Hindlimb muscle (tissue), 1 donor: ENCODE measurements around the gene KIF21A. TPM values are rescaled to one million over a fixed set of nuclear protein-coding genes. Genes with fewer than 3 reads are reported as not detected.

ENCODE experiments used
- DNase-seq: peaks from one replicate; pipeline ENCODE4 v3.0.0-alpha.2; 2013
- polyA plus RNA-seq: library from polyadenylated mRNA; unstranded; fragments of 120-200 nt; gene quantifications from one replicate; pipeline ENCODE4 v1.2.1, GENCODE V29; 2013; ENCODE audit not compliant: insufficient read length

Gene KIF21A
- polyA plus RNA-seq, 1 donor, result 4.3 TPM

DNA sequence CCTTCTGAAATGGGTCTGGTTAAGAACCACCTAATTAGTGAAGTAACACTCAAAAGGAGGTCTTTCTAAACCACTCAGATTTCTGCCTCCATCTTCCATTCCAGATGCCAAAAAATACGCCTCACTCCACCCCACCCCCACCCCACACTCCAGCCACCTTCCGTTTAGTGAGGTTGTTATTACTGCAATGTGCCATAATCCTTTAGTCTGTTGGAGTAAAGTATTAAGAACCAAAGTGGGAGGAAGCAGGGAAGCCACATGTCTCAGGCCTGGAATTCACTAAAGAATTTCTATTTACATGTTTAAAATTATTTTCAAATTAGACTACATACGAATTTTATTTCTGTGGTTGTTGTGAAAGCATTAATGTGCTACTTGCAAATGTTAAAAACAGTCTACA lies 7.4 kb downstream of the KIF21A start:
- no peak for DNase-seq

DNA sequence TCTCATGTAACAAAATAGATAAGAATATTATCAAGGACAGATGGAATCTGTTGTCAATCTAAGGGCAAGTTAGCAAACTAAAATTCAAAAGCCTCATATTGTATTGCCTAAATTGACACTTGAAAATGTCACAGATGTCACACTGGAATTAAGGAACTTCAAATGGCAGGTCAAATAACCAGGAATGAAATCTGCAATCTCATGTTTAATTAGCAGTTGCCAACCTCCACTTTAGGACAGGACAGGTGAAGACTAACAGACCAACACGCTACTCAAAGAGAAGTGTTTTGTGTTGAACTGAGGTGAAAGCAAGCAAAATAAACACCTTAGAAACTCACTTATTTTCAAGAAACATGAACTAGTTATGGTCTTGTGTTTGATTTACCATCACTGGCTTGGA lies 11.1 kb downstream of the KIF21A start:
- DNase-seq, result no peak

DNA sequence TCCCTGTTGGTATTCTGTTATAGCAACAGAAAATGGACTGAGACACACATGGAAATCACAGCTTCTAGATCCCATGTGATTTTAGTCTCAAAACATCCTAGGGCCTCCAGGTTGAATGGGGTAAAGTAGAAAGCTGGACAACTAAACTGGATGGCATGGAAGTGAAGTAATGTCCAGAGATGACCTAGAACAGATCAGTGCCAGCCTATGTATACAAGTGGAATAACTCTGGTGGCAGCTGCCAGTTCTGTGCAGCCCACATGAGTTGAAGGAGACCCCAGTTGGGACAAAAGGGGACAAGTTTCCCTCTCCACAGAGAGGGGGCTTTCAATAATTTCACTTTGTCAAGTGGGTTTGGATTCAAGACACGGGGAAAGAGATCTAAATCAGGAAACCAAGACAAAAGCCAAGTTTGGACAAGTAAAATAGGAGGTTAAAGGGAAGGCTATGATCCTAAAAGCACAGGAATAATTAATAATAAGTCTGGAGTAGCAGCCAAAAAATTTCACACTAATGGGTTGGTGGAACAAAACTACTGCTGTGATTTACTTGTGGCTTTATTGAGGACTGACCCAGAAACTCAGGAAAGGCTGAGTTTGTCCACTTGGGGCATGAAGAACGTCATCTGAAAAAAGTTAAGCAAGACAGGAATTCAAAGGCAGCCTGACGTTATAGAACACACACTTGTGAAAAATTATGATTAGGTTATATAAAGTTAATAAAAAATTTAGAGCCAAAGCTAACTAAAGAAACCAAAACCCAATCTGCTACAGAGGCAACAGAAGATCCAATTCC lies 11.7 kb downstream of the KIF21A start:
- DNase-seq, result no peak

DNA sequence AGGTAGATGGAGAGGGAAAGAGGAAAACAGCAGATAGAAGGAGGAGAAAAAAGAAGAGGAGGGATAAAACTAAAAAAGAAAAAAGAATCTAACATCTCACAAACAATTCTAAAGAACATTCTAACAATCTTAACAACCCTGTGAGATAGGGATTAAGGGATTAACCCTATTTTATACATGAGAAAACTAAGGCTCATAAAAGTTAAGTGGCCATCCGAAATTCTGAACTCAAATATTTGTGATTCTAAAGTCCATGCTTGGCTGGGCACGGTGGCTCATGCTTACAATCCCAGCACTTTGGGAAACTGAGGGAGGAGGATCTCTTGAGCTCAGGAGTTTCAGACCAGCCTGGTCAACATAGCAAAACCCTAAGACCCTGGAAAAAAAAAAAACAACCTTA lies 13.1 kb downstream of the KIF21A start:
- DNase-seq, result no peak

DNA sequence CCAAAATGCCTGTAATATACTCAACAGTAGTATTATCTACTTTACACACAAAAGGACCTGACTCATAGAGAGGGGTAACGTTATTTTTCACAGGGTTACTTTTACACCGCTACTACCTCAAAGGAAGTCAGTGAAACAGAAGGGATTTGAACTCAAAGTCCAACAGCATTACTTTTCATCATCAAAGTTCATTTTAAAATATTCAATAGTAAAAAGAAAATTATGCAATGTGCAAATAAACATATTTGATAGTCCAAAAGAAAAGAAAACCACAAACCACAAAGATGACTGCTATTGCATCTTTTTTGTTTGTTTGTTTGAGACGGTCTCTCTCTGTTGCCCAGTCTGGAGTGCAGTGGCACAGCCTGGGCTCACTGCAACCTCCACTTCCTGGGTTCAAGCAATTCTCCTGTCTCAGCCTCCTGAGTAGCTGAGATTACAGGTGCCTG lies 15.5 kb downstream of the KIF21A start:
- DNase-seq, result no peak

DNA sequence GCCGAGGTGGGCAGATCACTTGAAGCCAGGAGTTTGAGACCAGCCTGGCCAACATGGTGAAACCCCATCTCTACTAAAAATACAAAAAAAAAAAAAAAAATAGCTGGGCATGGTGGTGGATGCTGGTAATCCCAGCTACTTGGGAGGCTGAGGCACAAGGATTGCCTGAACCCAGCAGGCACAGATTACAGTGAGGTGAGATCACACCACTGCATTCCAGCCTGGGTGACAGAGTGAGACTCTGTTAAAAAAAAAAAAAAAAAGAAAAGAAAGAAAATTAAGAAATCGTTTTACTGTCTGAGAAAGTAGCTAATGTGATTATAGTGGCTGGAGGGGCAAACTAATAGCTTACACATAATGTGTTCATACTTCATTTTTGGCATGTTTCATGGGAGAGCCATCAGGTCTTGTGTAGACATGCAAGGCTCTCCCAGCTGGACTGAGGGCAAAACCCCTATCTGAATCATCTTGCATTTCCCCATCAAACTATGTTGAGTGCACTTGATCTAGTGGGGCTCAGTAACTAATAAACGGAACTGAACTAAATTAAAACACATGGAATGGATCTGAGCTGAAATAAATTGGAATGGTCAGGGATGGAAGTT lies 16.2 kb downstream of the KIF21A start:
- DNase-seq, result no peak

DNA sequence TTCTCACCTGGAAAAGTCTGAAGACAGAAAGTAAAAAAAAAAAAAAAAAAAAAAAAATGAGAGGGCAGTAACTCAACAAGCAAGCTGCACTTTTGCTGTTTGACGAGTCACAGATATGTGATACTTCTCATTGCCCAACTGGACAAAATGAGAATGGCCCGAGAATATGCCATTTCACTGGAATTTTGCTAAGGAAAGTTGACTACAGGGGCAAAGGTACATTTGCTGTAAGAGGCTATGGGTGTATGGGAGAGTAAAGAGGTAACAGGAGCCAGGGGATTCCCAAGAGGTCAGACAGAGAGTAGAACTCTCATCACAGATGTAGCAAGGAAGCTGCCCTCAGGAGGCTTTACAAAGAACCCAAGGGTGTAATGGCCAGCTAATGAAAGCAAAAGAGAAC lies 22.9 kb downstream of the KIF21A start:
- DNase-seq, result no peak

DNA sequence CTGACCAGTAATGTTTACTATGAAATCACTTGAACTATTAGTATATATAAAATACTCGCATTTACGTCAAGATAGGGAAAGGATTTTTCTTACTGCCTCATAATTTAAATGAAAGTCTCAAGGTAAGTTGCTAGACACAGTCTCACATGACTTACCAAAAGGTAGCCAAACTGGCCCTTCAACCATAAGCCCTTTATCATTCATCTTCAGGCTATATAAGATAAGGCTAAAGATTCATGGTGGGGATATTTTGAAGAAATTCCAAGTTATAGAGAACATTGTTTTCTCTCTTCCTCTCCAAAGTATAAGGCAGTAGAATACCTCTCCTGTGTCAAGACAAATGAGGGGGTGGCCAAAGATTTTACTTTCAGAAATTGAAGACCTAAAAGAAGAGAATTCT lies 23.4 kb downstream of the KIF21A start:
- DNase-seq, result no peak

DNA sequence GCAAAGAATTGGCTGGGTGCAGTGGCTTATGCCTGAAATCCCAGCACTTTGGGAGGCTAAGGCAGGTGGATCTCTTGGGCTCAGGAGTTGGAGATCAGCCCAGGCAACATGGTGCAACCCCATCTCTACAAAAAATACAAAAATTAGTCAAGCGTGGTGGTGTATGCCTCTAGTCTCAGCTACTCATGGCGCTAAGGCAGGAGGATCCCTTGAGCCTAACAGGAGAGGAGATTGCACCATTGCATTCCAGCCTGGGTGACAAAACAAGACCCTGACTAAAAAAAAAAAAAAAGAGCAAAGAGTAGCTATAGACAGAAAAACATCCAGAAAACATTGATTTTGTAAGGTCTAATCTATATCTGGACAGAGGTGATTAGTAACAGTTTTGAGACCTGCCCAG lies 25.0 kb downstream of the KIF21A start:
- DNase-seq, result no peak

DNA sequence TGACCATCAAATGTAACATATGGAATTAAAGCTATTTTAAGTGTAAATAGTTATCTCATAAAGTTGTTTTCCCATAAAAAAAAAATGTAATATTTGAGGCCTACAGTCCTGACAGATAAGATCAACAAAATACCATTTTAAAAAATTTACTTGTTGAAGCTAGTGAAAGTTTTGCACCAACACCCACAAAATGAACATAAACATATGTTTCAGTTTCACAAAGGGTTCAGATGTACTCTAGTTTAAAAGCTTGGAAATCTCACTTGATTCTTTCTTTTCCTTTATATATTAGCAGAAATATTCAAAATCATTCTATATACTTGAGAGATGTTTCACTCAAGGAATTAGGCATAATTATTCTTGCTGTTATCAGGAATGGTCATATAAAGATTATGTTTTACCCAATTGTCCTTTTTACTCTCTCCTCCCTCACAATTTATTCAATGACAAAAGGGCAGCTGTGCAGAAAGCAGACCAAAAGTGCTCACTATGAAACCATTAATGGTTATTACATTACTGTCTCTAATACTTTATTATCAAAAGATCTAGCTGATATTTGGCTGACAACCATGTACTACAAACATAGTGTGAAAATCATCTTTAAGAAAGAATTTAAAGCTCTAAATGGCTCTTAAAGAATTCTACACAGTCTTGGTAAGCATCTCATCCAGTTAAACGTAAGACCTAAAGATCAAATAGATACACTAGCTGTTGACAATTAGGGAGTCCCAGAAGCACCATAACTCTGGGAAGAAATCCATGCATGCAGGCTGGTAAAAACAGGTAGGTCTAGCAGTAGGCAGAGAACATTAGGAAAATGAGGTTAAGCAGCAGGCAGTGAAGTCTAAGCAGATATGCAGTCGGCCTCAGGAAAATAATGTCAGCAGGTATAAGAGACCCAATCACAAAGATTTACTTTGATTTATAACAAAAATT lies 28.8 kb downstream of the KIF21A start:
- no peak for DNase-seq

DNA sequence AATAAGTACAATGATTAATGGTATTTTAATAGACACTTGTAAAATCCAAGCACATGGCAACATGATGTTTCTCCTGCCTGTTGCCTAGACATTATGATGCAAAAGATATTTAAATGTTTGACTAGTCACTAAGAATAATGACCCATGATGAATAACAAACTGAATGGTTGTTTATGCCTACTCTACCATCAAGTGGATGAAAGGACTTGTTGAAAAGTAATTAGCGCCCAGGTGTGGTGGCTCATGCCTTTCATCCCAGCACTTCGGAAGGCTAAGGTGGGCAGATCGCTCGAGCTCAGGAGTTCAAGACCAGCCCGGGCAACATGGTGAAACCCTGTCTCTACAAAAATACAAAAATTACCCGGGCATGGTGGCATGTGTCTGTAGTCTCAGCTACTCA lies 30.7 kb downstream of the KIF21A start:
- DNase-seq, result no peak

DNA sequence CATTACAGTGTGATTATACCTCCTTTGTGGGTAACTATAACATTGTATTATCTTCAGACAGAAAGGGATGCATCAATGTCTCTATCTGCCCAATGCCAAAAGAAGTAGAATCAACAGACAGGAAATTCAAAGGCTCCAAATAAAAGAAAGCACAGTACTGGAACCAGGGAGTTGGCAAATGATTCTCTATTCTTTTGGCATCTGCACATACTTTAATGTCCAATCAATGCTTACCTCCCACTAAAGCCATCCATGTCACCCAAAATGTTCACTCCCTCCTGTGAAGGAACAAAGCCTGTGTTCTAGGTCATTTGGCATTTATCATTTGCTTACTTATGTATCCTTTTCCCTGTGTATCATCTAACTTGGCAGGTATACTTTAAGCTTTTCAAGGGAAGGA lies 36.7 kb downstream of the KIF21A start:
- DNase-seq, result no peak

DNA sequence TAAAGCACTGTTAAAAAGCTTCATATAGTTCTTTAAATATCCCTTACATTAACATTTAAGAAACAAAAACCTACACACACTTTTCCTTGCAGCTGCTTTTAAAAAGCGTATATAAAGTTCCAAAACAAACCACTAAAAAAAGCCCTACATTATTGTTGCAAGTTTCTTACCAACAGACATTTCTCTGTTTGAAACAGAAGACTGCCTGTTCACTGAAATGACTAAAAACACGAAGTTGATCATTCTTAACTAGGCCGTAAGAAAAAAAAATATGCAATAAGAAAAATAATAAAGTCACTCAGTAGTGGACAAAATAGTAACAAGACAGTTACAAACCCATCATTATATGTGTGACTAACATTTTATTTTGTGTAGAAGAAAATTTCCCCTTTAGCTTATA lies 37.3 kb downstream of the KIF21A start:
- no peak for DNase-seq

DNA sequence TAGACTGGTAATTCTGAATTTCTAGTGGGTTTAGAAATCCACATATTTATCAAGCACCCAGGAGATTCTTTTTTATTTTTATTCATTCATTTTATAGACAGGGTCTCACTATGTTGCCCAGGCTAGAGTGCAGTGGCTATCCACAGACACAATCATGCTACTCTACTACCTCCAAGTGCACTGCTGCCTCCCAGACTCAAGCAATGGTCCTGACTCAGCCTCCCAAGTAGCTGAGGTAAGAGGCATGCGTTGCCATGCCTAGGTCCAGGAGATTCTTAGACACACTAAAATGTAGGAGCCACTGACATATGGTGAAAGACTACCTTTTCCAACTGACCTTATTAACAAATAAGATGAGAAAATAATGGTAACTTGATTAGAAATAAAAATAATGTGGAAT lies 38.9 kb downstream of the KIF21A start:
- no peak for DNase-seq

DNA sequence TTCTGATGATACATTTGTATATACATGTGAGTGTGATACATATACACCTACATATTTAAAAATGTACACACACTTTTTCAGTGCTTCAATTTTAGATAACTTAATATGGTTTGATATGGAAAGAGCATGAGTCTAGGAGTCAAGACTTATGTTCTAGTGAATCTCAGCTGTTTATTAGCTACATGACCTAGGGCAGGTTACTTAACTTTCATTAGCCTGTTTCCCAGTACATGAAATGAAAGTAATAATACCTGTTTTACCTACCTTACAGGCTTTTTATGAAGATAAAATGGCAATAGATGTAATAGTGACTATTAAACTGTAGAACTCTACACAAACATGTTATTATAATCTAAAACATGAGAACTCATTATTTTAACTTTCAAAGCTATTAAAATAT lies 39.5 kb downstream of the KIF21A start:
- DNase-seq, result no peak

DNA sequence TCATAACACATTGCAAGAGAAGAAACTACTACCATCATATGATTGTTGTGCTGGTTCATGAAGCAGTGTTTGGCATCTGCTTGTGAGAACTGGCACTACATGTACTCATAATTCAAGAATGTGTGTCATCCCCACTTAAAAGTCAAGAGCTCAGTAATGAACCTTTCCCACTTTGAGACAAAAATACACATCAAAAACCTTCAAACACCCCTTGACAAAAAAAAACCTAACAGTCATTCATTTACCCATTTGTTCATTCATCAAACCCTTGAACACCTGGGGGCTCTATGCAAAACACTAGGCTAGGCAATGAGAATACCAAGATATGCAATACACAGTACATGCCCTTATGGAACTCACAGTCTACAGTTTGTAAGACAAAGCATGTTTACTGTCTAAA lies 40.0 kb downstream of the KIF21A start:
- no peak for DNase-seq

DNA sequence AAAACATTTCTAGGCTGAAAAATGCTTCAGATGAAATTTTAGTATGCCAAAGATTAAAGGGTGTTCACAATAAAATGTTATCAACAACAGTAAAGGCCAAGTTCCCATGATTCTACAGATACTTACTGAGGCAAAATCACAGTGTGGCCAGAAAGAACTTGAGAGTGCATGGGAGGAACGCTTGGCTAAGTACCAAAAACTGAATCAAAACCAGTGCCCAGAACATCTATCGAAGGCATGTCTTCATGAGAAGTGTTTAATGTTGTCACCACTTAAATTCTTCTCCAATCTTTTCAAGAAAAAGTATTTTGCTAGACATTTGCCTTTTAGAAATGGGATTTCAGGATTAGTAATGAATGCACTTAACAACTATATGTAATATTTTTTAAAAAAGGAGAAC lies 41.5 kb downstream of the KIF21A start:
- DNase-seq, result no peak

DNA sequence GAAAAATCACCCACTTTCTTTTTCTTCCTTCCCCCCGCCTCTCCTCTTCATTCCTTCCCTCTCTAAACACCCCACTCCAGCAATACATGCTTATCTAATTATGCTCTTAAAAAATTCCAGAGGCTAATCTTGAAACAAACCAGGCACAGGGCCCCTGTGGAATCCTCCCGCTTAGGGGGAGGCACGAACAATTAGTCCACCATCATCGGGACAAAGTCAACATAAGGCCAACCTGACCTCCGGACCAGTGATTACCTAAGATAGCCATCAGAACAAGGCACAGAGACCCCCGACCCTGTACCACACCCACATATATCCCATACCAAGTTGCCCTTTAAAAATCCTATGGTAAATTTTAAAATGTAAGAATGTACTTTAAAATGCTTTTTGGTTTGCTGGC lies 47.1 kb downstream of the KIF21A start:
- no peak for DNase-seq

DNA sequence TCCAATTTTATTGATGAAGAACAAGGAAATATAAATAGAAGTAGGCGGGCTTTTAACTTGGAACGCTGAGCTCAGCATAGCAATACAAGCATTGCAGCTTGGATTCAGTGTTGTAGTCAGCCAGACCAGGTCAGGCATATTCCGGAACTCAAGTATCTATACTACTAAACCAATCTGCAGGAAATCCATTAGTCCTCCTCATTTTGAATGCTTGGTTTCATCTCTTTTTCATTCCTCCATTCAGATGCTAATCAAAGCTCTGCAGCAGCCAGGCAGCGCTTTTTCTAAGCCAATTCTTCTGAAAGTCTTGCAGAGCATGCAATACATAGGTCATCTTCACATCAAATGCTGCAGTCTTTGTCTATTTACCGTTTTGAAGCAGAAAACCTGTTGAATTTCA lies 49.0 kb downstream of the KIF21A start:
- DNase-seq, result no peak

DNA sequence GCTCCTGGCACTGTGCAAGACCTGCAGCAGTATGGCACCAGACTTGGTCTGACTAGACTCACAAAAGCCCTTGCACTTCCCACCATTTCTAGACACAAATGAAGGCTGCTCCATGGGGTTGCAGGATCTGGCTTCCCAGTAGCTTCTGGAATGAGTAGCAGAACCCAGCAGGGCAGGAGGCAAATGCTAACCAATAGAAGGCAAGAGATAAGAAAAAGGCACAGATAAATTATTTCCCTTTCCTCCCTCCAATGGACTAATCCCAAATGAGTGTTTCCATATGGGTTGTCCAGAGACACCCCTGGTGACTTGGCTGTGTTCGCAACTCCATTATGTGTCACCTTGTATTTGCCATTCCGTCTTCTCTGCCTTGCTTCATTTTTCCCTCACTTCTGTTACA lies 49.7 kb downstream of the KIF21A start:
- no peak for DNase-seq

DNA sequence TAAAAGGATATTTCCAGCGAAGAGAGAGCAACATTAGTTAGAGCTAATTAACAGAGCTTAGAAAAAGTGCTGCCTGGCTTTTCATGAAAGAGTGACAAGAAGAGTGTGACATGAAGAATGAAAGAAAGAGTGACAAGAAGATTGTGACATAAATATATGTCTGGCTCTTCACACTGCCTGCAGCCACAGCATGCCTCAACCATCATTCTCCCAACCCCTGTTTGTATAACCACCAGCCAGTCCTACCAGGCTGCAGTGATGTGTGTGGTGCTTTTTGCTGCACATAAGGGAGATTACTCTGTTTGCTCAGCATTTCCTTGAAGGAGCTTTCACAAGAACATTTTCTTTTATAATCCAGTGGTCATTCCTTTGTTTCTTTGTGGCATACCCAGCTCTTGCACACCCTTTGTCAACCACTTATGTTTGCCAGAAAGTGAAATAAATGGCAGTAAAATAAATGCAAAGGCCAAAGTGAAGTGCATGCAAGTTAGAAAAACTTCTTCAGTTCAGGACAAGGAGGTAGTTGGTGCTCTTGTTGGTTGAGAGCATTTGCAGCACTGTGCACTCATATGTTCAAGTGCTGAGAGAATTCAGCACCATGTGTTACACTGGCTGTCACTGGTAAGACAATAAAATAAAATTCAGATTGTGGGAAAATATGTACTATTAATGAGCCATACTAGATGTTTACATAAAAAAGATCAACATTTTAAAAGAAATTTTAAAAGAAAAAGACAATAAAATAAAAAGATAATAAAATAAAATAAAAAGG lies 50.6 kb downstream of the KIF21A start:
- no peak for DNase-seq

DNA sequence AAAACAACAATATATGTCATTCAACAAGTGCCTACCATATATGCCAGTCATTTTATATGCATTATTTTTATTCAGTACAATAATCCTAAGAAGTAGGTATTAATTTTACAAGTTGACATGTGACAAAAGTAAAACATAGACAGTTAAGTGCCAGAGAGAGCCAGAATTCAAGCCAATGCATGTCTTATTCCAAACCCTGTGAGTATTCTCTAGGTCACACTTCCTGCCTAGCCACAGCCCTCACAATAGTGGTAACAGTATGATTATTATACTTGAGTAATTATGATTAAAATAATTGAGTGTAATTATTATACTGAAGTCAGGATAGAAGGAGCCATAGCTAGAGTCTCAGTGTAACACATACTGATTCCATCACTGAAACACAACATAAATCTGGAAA lies 52.2 kb downstream of the KIF21A start:
- no peak for DNase-seq
